ENCODE measurements around the gene TREML1. TPM values are rescaled to one million over a fixed set of nuclear protein-coding genes. Genes with fewer than 3 reads are reported as not detected.

The TREML1 gene
- total RNA-seq, 4 donors from 2014 or later, result not detected

- 65% methylated on average over 10 of the region's 10 CpGs for WGBS
- DNase-seq (ENCODE audit: low spot score in 2 of 2), result no peak
- Histone ChIP-seq H3K36me3 (no peaks in the 10 kb centered on the region), H3K9me3 (no peaks in the 10 kb centered on the region), H3K4me1 (peaks cover 5% of the 10 kb centered on the region), H3K4me3 (no peak within 1 kb of the TSS), H3K27ac (no peak within 1 kb of the TSS), H3K27me3 (peaks cover 15% of the 10 kb centered on the region)
- TF ChIP-seq EP300 (IDR thresholded peaks at IDR 0.05), result no peak
- TF ChIP-seq CTCF (IDR thresholded peaks at IDR 0.05), result no peak
- no peak for TF ChIP-seq POLR2AphosphoS5 (IDR thresholded peaks at IDR 0.05)
- TF ChIP-seq POLR2A (IDR thresholded peaks at IDR 0.05), result no peak
Observed at GRCh38 chr6:41162687-41163418, 8.7 kb upstream of the TREML1 start, which contains the start of gene TREM2. Gene TREM2, minus strand, starts transcription at chr6:41163116. Its CDS starts 34 bp downstream, at chr6:41163082.

- Histone ChIP-seq H3K4me3 (no peak overlapping the region), H3K27ac (no peak overlapping the region), H3K9me3 (no peaks in the 10 kb centered on the region), H3K36me3 (no peaks in the 10 kb centered on the region), H3K27me3 (peaks cover 15% of the 10 kb centered on the region), H3K4me1 (peaks cover 5% of the 10 kb centered on the region)
- WGBS, result 78% methylated on average over 13 of the region's 13 CpGs
- TF ChIP-seq CTCF (IDR thresholded peaks at IDR 0.05) (no peak), POLR2A (IDR thresholded peaks at IDR 0.05) (no peak), EP300 (IDR thresholded peaks at IDR 0.05) (no peak), POLR2AphosphoS5 (IDR thresholded peaks at IDR 0.05) (no peak)
- no peak for DNase-seq (ENCODE audit: low spot score in 2 of 2)
Observed at GRCh38 chr6:41161851-41162552, 7.9 kb upstream of the TREML1 start.

GRCh38 chr6:41161380-41161779 is 7.2 kb upstream of the TREML1 start:
- no peaks in the 10 kb centered on the region for H3K9me3 ChIP-seq
- H3K36me3 ChIP-seq, result no peaks in the 10 kb centered on the region
- no peak for TF ChIP-seq POLR2A (IDR thresholded peaks at IDR 0.05)
- peaks cover 15% of the 10 kb centered on the region for H3K27me3 ChIP-seq
- H3K27ac ChIP-seq, result no peak overlapping the region
- peaks cover 5% of the 10 kb centered on the region for H3K4me1 ChIP-seq
- no peak for DNase-seq (ENCODE audit: low spot score in 2 of 2)
- WGBS, result 75% methylated on average over 3 of the region's 10 CpGs
- H3K4me3 ChIP-seq, result no peak overlapping the region

GRCh38 chr6:41160933-41161332 is 6.8 kb upstream of the TREML1 start:
- TF ChIP-seq CTCF (IDR thresholded peaks at IDR 0.05), result no peak
- TF ChIP-seq EP300 (IDR thresholded peaks at IDR 0.05), result no peak
- no peak for TF ChIP-seq POLR2AphosphoS5 (IDR thresholded peaks at IDR 0.05)
- TF ChIP-seq POLR2A (IDR thresholded peaks at IDR 0.05), result no peak

GRCh38 chr6:41159415-41160082 is 5.4 kb upstream of the TREML1 start:
- peaks cover 5% of the 10 kb centered on the region for H3K4me1 ChIP-seq
- no peak overlapping the region for H3K27ac ChIP-seq
- TF ChIP-seq EP300 (IDR thresholded peaks at IDR 0.05), result no peak
- no peak for TF ChIP-seq POLR2A (IDR thresholded peaks at IDR 0.05)
- no peak for TF ChIP-seq POLR2AphosphoS5 (IDR thresholded peaks at IDR 0.05)
- no peak for TF ChIP-seq CTCF (IDR thresholded peaks at IDR 0.05)
- H3K4me3 ChIP-seq, result no peak overlapping the region
- WGBS, result 47% methylated on average over 12 of the region's 12 CpGs
- peaks cover 15% of the 10 kb centered on the region for H3K27me3 ChIP-seq
- H3K9me3 ChIP-seq, result no peaks in the 10 kb centered on the region
- DNase-seq (ENCODE audit: low spot score in 2 of 2), result no peak
- no peaks in the 10 kb centered on the region for H3K36me3 ChIP-seq

More at GRCh38 chr6:41160933-41161332, 6.8 kb upstream of the TREML1 start:
- no peak for DNase-seq (ENCODE audit: low spot score in 2 of 2)
- 63% methylated on average over 3 of the region's 3 CpGs for WGBS
- no peaks in the 10 kb centered on the region for H3K9me3 ChIP-seq
- no peaks in the 10 kb centered on the region for H3K36me3 ChIP-seq
- H3K4me3 ChIP-seq, result no peak overlapping the region
- peaks cover 5% of the 10 kb centered on the region for H3K4me1 ChIP-seq
- peaks cover 15% of the 10 kb centered on the region for H3K27me3 ChIP-seq
- no peak overlapping the region for H3K27ac ChIP-seq

All from suprapubic skin (tissue), 4 donors.